Measurements from ENCODE around the gene CSMD2. TPM values are rescaled to one million over a fixed set of nuclear protein-coding genes. Genes with fewer than 3 reads are reported as not detected.

The CSMD2 gene
- total and polyA plus RNA-seq, 7 donors, result under 0.01 to 0.83 (median 0.16) TPM

- Histone ChIP-seq H3K27me3 (peaks cover 0 to 7% (median 0%) of the 10 kb centered on the region in 3 donors), H3K27ac (no peak overlapping the region), H3K4me3 (no peak overlapping the region), H3K9me3 (no peaks in the 10 kb centered on the region), H3K4me1 (peaks cover 0 to 6% (median 0%) of the 10 kb centered on the region in 4 donors), H3K36me3 (no peaks in the 10 kb centered on the region)
- intact Hi-C loops (cut with DNase I), result no loop called here
- TF ChIP-seq CTCF (IDR thresholded peaks at IDR 0.05) (no peak), POLR2AphosphoS5 (IDR thresholded peaks at IDR 0.05) (no peak), POLR2A (IDR thresholded peaks at IDR 0.05) (no peak), EP300 (IDR thresholded peaks at IDR 0.05) (no peak)
- no peak for DNase-seq
- 73 to 83% methylated on average over 2 of the region's 2 CpGs for WGBS, 2 donors
These were observed 304.4 kb downstream of the CSMD2 start for GRCh38 chr1:33860671-33861070.

DNA sequence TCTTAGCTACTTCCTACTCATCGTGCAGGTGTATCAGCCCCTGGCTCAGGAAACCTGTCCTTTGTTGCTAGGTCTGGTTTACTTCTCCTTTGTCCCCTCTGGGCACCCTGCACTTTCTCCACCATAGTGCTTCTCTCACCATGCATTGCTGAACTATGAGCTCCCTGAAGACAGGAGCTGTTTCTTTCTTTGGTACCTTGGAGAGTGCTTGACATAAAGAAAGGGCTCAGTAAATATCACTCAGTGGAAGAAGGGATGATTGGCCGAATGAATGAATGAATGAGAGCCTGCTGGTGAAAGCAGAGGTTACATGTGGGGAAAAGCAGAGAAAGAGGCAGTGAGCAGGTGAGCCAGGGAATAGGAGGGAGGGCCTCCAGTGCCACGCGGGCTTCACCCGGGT, 310.9 kb downstream of the CSMD2 start:
- Histone ChIP-seq H3K27ac (no peak overlapping the region), H3K36me3 (no peaks in the 10 kb centered on the region), H3K4me3 (no peak overlapping the region), H3K9me3 (no peaks in the 10 kb centered on the region), H3K4me1 (no peaks in the 10 kb centered on the region), H3K27me3 (peaks cover 0 to 17% (median 0%) of the 10 kb centered on the region in 3 donors)
- no peak for DNase-seq
- WGBS, 2 donors, result 87 to 91% methylated on average over 5 of the region's 5 CpGs
- intact Hi-C loops (cut with DNase I), result no loop called here
- TF ChIP-seq EP300 (IDR thresholded peaks at IDR 0.05), result no peak
- no peak for TF ChIP-seq POLR2A (IDR thresholded peaks at IDR 0.05)
- no peak for TF ChIP-seq POLR2AphosphoS5 (IDR thresholded peaks at IDR 0.05)
- TF ChIP-seq CTCF (IDR thresholded peaks at IDR 0.05), result no peak

DNA sequence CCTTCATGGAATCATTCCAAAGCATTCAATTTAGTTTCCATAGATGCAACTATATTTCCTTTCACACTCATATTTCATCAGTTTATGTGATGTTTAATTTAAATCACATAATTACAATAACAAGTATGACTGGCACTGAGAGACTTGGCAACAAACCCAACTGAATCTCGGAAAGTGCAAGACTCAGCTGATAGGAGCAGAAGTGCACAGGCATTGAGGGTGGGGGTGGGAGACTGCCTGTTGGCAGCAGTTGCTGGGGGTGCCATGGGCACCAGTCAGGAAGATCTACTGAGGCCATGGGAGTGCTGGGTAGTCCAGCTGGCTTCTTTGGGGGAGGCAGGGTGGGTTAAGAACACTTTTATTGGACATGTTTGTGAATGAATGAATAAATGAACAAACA, 311.6 kb downstream of the CSMD2 start:
- Histone ChIP-seq H3K27ac (no peak overlapping the region), H3K9me3 (no peaks in the 10 kb centered on the region), H3K4me1 (no peaks in the 10 kb centered on the region), H3K4me3 (no peak overlapping the region), H3K36me3 (no peaks in the 10 kb centered on the region), H3K27me3 (peaks cover 0 to 17% (median 0%) of the 10 kb centered on the region in 3 donors)
- no peak for TF ChIP-seq POLR2A (IDR thresholded peaks at IDR 0.05)
- no peak for TF ChIP-seq POLR2AphosphoS5 (IDR thresholded peaks at IDR 0.05)
- TF ChIP-seq EP300 (IDR thresholded peaks at IDR 0.05), result no peak
- no peak for TF ChIP-seq CTCF (IDR thresholded peaks at IDR 0.05)
- WGBS, 2 donors, result 29 to 56% methylated on average over 1 of the region's 1 CpG
- intact Hi-C loops (cut with DNase I), result no loop called here
- no peak for DNase-seq

DNA sequence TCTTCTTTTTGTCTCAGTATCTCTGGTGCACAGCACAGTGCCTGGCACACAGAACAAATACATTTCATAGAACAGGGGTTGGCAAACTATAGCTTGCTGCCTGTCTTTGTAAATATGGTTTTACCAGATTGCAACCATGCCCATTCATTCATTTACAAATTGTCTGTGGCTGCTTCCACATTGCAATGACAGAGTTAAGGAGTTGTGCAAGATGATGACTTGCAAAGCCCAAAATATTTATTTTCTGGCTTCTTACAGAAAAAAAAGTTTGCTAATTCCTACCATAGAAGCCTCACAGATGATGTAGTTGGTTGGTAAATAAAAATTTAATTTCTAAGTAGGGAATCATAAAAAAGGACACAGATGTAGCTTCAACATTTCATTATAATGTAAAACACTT, 312.3 kb downstream of the CSMD2 start:
- no peak for TF ChIP-seq CTCF (IDR thresholded peaks at IDR 0.05)
- no peak for TF ChIP-seq POLR2AphosphoS5 (IDR thresholded peaks at IDR 0.05)
- TF ChIP-seq EP300 (IDR thresholded peaks at IDR 0.05), result no peak
- TF ChIP-seq POLR2A (IDR thresholded peaks at IDR 0.05), result no peak
- Histone ChIP-seq H3K27me3 (peaks cover 0 to 17% (median 0%) of the 10 kb centered on the region in 3 donors), H3K9me3 (no peaks in the 10 kb centered on the region), H3K4me3 (no peak overlapping the region), H3K36me3 (no peaks in the 10 kb centered on the region), H3K27ac (no peak overlapping the region), H3K4me1 (no peaks in the 10 kb centered on the region)
- intact Hi-C loops (cut with DNase I), result no loop called here
- no peak for DNase-seq

DNA sequence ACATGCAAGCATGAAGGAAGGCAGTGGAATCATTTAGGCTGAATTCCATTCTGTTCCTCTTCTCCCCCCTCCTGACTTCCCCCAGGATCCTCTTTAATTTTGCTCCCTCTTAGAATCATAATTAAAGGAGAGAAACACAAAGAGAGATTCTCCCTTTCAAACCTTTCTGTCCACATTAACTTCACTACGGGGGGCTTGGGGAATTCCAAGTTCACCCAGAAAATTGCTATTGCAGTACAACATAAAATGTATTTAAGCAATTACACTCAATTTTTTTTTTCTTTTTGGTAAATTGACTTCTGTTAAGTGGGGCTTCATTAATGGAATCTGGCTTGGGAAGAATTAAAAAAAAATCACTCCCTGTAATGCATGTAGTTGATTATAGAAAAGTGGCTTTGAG, 314.5 kb downstream of the CSMD2 start:
- WGBS, 2 donors, result 85 to 89% methylated on average over 1 of the region's 1 CpG
- no peak for TF ChIP-seq CTCF (IDR thresholded peaks at IDR 0.05)
- TF ChIP-seq POLR2AphosphoS5 (IDR thresholded peaks at IDR 0.05), result no peak
- TF ChIP-seq POLR2A (IDR thresholded peaks at IDR 0.05), result no peak
- TF ChIP-seq EP300 (IDR thresholded peaks at IDR 0.05), result no peak

More for the DNA sequence above, 314.5 kb downstream of the CSMD2 start:
- DNase-seq, result no peak
- no peak overlapping the region for H3K4me3 ChIP-seq
- no peaks in the 10 kb centered on the region for H3K4me1 ChIP-seq
- peaks cover 0 to 10% (median 0%) of the 10 kb centered on the region in 3 donors for H3K27me3 ChIP-seq
- intact Hi-C loops (cut with DNase I), result no loop called here
- H3K27ac ChIP-seq, result no peak overlapping the region
- no peaks in the 10 kb centered on the region for H3K36me3 ChIP-seq
- H3K9me3 ChIP-seq, result no peaks in the 10 kb centered on the region

Measured in sigmoid colon (tissue), 7 donors.